Measurements from ENCODE around the gene CSRNP3.

DNA sequence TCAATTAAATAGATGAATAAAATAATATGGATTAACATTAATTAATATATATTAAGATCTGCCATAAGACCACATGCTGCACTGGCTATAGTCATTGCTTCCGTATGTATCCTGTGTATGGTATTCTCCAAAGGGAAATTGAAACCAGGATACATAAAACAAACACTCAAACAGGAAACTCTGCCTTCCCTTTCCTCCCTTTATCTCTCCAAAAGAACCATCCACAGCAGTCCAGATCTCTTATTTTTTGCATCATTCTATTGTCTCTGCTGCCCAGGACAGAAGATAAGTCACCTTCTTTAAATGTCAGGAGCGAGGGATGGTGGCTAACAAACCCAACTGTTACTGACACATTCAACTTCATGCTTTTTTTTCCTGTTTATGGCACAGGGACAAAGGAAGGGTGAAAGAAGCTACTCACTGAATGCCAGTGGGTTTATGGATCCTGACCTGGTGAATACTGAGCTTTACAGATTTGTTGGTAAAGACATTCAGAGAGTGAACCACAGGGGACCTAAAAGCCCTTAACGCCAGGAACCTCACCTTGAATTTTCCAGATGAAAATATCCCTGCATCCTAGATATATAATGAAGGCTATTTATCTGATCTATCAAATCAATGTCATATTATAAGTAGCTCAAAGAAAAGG lies 67.5 kb downstream of the CSRNP3 start:
- no peak for TF ChIP-seq RAD21 (IDR thresholded peaks at IDR 0.05; ENCODE audit: insufficient read depth, low read depth, low read length)
- no peak for TF ChIP-seq MYC (IDR thresholded peaks at IDR 0.05; ENCODE audit: insufficient read depth, insufficient read length, insufficient replicate concordance, low read length, severe bottlenecking)
- TF ChIP-seq, protein P1, sequence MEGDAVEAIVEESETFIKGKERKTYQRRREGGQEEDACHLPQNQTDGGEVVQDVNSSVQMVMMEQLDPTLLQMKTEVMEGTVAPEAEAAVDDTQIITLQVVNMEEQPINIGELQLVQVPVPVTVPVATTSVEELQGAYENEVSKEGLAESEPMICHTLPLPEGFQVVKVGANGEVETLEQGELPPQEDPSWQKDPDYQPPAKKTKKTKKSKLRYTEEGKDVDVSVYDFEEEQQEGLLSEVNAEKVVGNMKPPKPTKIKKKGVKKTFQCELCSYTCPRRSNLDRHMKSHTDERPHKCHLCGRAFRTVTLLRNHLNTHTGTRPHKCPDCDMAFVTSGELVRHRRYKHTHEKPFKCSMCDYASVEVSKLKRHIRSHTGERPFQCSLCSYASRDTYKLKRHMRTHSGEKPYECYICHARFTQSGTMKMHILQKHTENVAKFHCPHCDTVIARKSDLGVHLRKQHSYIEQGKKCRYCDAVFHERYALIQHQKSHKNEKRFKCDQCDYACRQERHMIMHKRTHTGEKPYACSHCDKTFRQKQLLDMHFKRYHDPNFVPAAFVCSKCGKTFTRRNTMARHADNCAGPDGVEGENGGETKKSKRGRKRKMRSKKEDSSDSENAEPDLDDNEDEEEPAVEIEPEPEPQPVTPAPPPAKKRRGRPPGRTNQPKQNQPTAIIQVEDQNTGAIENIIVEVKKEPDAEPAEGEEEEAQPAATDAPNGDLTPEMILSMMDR (IDR thresholded peaks at IDR 0.05 in 2 of 3, conservative IDR thresholded peaks at IDR 0.05 in 1 of 3; ENCODE audit: control insufficient read depth in 2 of 3, extremely low read depth in 1 of 3, insufficient read depth in 1 of 3, low read depth in 3 of 3, low read length in 3 of 3), result no peak
- TF ChIP-seq CREM (IDR thresholded peaks at IDR 0.05; ENCODE audit: low read depth), result no peak
- TF ChIP-seq CREB1 (IDR thresholded peaks at IDR 0.05; ENCODE audit: low read depth), result no peak
- TF ChIP-seq SMC3 (IDR thresholded peaks at IDR 0.05; ENCODE audit: borderline replicate concordance, low read length), result no peak
- no peak for TF ChIP-seq RELA (IDR thresholded peaks at IDR 0.05; ENCODE audit: borderline replicate concordance, partially characterized antibody)
- TF ChIP-seq, protein P2, sequence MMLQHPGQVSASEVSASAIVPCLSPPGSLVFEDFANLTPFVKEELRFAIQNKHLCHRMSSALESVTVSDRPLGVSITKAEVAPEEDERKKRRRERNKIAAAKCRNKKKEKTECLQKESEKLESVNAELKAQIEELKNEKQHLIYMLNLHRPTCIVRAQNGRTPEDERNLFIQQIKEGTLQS (IDR thresholded peaks at IDR 0.05; ENCODE audit: borderline replicate concordance, extremely low read depth, low read depth, low read length), result no peak

Data from GM12878 (cell line).